SK-N-SH (cell line): Measurements from ENCODE around the gene P2RY11. TPM values are rescaled to one million over a fixed set of nuclear protein-coding genes. Genes with fewer than 3 reads are reported as not detected.

ENCODE experiments used
- CTCF ChIA-PET: fragments of 300-600, 350-600 bp; formaldehyde crosslinking; extraction: SDS; loops from one replicate; lab custom pipeline; 2021; lab: Yijun Ruan, JAX
- POLR2A ChIA-PET: fragments of 350-600 bp; sonication (Branson Sonifier 250); formaldehyde crosslinking; extraction: SDS; loops from one replicate; lab custom pipeline; 2020; ENCODE audit warnings: antibody characterized with exemption, inconsistent platforms; lab: Yijun Ruan, JAX
- DNase-seq: peaks from one replicate; pipeline ENCODE4 v3.0.0; 2012
- H2AFZ ChIP-seq: fragments of 200-600 bp; sonication (generic); 2 replicates; pipeline ENCODE4 v1.8.1; 2016; ENCODE audit warnings: antibody characterized with exemption, mild to moderate bottlenecking, low read depth
- H3F3A ChIP-seq: fragments of 200-600 bp; sonication (generic); replicated peaks from 2 replicates; pipeline ENCODE3; 2016; ENCODE audit warnings: antibody characterized with exemption, mild to moderate bottlenecking; ENCODE audit not compliant: insufficient read depth
- H3K27ac ChIP-seq, 2 experiments: fragments of 200-500 bp in 1 of 2; fragments of 200-600 bp in 1 of 2; sonication (Bioruptor generic) in 1 of 2; sonication (generic), shearing (Covaris generic) in 1 of 2; 2 replicates each; pipeline versions ENCODE4 v1.5.1 to v1.6.1; 2014 to 2016; ENCODE audit warnings: low read depth in 2 of 2, inconsistent platforms in 1 of 2, low read length in 1 of 2, mild to moderate bottlenecking in 1 of 2, mixed read lengths in 1 of 2
- H3K27me3 ChIP-seq: fragments of 200-600 bp; sonication (generic), shearing (Covaris generic); 2 replicates; pipeline ENCODE4 v1.6.1; 2016; ENCODE audit warnings: mixed run types; ENCODE audit not compliant: insufficient read depth
- H3K36me3 ChIP-seq, 2 experiments: fragments of 200-500 bp in 1 of 2; fragments of 200-600 bp in 1 of 2; sonication (Bioruptor generic) in 1 of 2; sonication (generic) in 1 of 2; replicated peaks in 1 of 2; 2 replicates each; pipeline versions ENCODE3 to v1.5.1; 2014 to 2016; ENCODE audit warnings: low read length in 1 of 2, mild to moderate bottlenecking in 1 of 2; ENCODE audit not compliant: insufficient read depth in 2 of 2, control insufficient read depth in 1 of 2
- H3K4me1 ChIP-seq, 2 experiments: fragments of 200-500 bp in 1 of 2; fragments of 200-600 bp in 1 of 2; sonication (Bioruptor generic) in 1 of 2; sonication (generic), shearing (Covaris generic) in 1 of 2; 2 replicates each; pipeline versions ENCODE4 v1.5.1 to v1.6.1; 2014 to 2016; ENCODE audit warnings: low read depth in 1 of 2, low read length in 1 of 2, mixed run types in 1 of 2; ENCODE audit not compliant: insufficient read depth in 2 of 2, control insufficient read depth in 1 of 2
- H3K4me2 ChIP-seq: fragments of 200-600 bp; sonication (generic), shearing (Covaris generic); 2 replicates; pipeline ENCODE4 v1.6.1; 2017; ENCODE audit warnings: mixed run types
- H3K4me3 ChIP-seq, 2 experiments: fragments of 200-500 bp in 1 of 2; fragments of 200-600 bp in 1 of 2; sonication (Bioruptor generic) in 1 of 2; sonication (generic), shearing (Covaris generic) in 1 of 2; 2 replicates each; pipeline versions ENCODE4 v1.5.1 to v1.8.1; 2014 to 2016; ENCODE audit warnings: low read depth in 2 of 2, inconsistent platforms in 1 of 2, low read length in 1 of 2, mild to moderate bottlenecking in 1 of 2, mixed read lengths in 1 of 2, moderate library complexity in 1 of 2
- H3K79me2 ChIP-seq: fragments of 200-600 bp; sonication (generic); 2 replicates; pipeline ENCODE4 v1.8.1; 2017; ENCODE audit warnings: mild to moderate bottlenecking; ENCODE audit not compliant: insufficient read depth
- H3K9ac ChIP-seq: fragments of 200-600 bp; sonication (generic); 2 replicates; pipeline ENCODE4 v1.6.1; 2017; ENCODE audit warnings: mixed run types
- H3K9me2 ChIP-seq: fragments of 200-600 bp; sonication (generic); 2 replicates; pipeline ENCODE4 v1.6.1; 2017; ENCODE audit warnings: mixed run types
- H3K9me3 ChIP-seq: fragments of 200-600 bp; sonication (generic); 2 replicates; pipeline ENCODE4 v1.6.1; 2017; ENCODE audit warnings: mixed run types, mild to moderate bottlenecking, moderate library complexity
- H4K20me1 ChIP-seq: fragments of 200-600 bp; sonication (generic); 2 replicates; pipeline ENCODE4 v1.6.1; 2017; ENCODE audit warnings: mild to moderate bottlenecking, mixed run types; ENCODE audit not compliant: insufficient read depth
- CHD2 ChIP-seq: fragments of 150-350 bp; IDR thresholded peaks from 2 replicates; pipeline ENCODE4 v1.6.1; 2018; ENCODE audit warnings: low read length; ENCODE audit not compliant: partially characterized antibody
- CTCF ChIP-seq: fragments of 200-600 bp; sonication (generic); IDR thresholded peaks from 2 replicates; pipeline ENCODE4 v1.6.1; 2017; ENCODE audit warnings: antibody characterized with exemption, mild to moderate bottlenecking, moderate library complexity
- ELF1 ChIP-seq: IDR thresholded peaks from 2 replicates; pipeline ENCODE4 v1.4.0; 2012
- EP300 ChIP-seq, 2 experiments: IDR thresholded peaks; 2 replicates each; pipeline versions ENCODE4 v1.4.0 to v1.6.1; 2012; ENCODE audit warnings: borderline replicate concordance in 1 of 2, low read depth in 1 of 2, low read length in 1 of 2
- EZH2phosphoT487 ChIP-seq: fragments of 200-600 bp; sonication (generic); IDR thresholded peaks from 2 replicates; pipeline ENCODE4 v1.6.1; 2017; ENCODE audit warnings: low read depth, mixed run types, mild to moderate bottlenecking, antibody characterized with exemption, moderate library complexity, borderline replicate concordance
- FOXJ3 ChIP-seq: sonication (generic); formaldehyde crosslinking; IDR thresholded peaks from 2 replicates; pipeline ENCODE4 v1.5.1; 2020; ENCODE audit warnings: mild to moderate bottlenecking, missing genetic modification reagents
- GABPA ChIP-seq: IDR thresholded peaks from 2 replicates; pipeline ENCODE4 v1.4.0; 2012; ENCODE audit warnings: low read depth, mild to moderate bottlenecking
- GATA2 ChIP-seq: sonication (generic); formaldehyde crosslinking; IDR thresholded peaks from 2 replicates; pipeline ENCODE4 v1.5.0; 2020; ENCODE audit warnings: mild to moderate bottlenecking, missing genetic modification reagents
- IRF3 ChIP-seq: fragments of 150-350 bp; IDR thresholded peaks from 2 replicates; pipeline ENCODE4 v1.6.1; 2016; ENCODE audit warnings: mild to moderate bottlenecking, low read depth, low read length
- MAX ChIP-seq: IDR thresholded peaks from 2 replicates; pipeline ENCODE4 v1.4.0; 2012; ENCODE audit warnings: low read depth
- MEF2A ChIP-seq: IDR thresholded peaks from 2 replicates; pipeline ENCODE4 v1.4.0; 2012; ENCODE audit warnings: low read depth, borderline replicate concordance
- MXI1 ChIP-seq: IDR thresholded peaks from 2 replicates; pipeline ENCODE4 v1.6.1; 2012; ENCODE audit warnings: mild to moderate bottlenecking, low read depth, low read length, improper control_type of control experiment
- NFIC ChIP-seq: IDR thresholded peaks from 2 replicates; pipeline ENCODE4 v1.4.0; 2012; ENCODE audit warnings: borderline replicate concordance
- NRF1 ChIP-seq: IDR thresholded peaks from 2 replicates; pipeline ENCODE4 v1.6.1; 2012; ENCODE audit warnings: low read depth, mild to moderate bottlenecking, low read length
- PBX3 ChIP-seq: IDR thresholded peaks from 2 replicates; pipeline ENCODE4; 2012
- POLR2AphosphoS5 ChIP-seq: IDR thresholded peaks from 2 replicates; pipeline ENCODE4 v1.6.1; 2012; ENCODE audit warnings: low read depth, low read length
- RAD21 ChIP-seq: IDR thresholded peaks from 2 replicates; pipeline ENCODE4 v1.6.1; 2012; ENCODE audit warnings: mild to moderate bottlenecking, low read length
- RCOR1 ChIP-seq: fragments of 150-350 bp; IDR thresholded peaks from 2 replicates; pipeline ENCODE4 v1.6.1; 2017; ENCODE audit warnings: antibody characterized with exemption, low read length
- RXRA ChIP-seq: IDR thresholded peaks from 2 replicates; pipeline ENCODE4 v1.4.0; 2012; ENCODE audit warnings: low read depth, mild to moderate bottlenecking, borderline replicate concordance
- TEAD4 ChIP-seq: IDR thresholded peaks from 2 replicates; pipeline ENCODE4 v1.4.0; 2012; ENCODE audit warnings: mild to moderate bottlenecking, borderline replicate concordance; ENCODE audit not compliant: insufficient read depth
- USF1 ChIP-seq: IDR thresholded peaks from 2 replicates; pipeline ENCODE4 v1.4.0; 2012; ENCODE audit warnings: low read depth, borderline replicate concordance
- USF2 ChIP-seq: fragments of 150-350 bp; IDR thresholded peaks from 2 replicates; pipeline ENCODE4 v1.6.1; 2017; ENCODE audit warnings: antibody characterized with exemption, low read length, low read depth, borderline replicate concordance
- YY1 ChIP-seq: IDR thresholded peaks from 2 replicates; pipeline ENCODE4 v1.4.0; 2012; ENCODE audit warnings: low read depth, mild to moderate bottlenecking
- ZBTB33 ChIP-seq: IDR thresholded peaks from 2 replicates; pipeline ENCODE4 v1.4.0; 2012; ENCODE audit warnings: low read depth, borderline replicate concordance
- WGBS: methylation state at CpG from one replicate; pipeline ENCODE4 v1.1.6; 2017; ENCODE audit warnings: low lambda C conversion rate; 5-methylcytosine and 5-hydroxymethylcytosine counted together
- polyA plus RNA-seq, 3 experiments: library from polyadenylated mRNA; depleted of rRNA; stranded (reverse); fragments of >200 nt; gene quantifications; 2 replicates each; pipeline ENCODE4 v1.2.3, GENCODE V29; 2012

Gene P2RY11
- polyA plus RNA-seq, 1 of the 3 experiments (the other 2 are of a cell fraction), result 6.8 TPM

- POLR2A ChIA-PET, result interaction anchor here (0.7 to 4.2 kb wide), 7 partner anchors 10 to 174 kb away, joined by 3 to 35 read pairs (median 5); partner anchors contain the start of genes EIF3G and S1PR2
- under 1% methylated on average over 29 of the region's 71 CpGs for WGBS
- H3K4me3 ChIP-seq, result peak within 1 kb of the TSS; percentile 51 to 95
- no peak for TF ChIP-seq RXRA
- peak; percentile 92 for TF ChIP-seq ZBTB33
- TF ChIP-seq YY1, result peak; percentile 43; the same call in 1 of the 2 replicates
- TF ChIP-seq IRF3, result no peak
- TF ChIP-seq EP300 (IDR thresholded peaks at IDR 0.05; ENCODE audit: borderline replicate concordance in 1 of 2, low read depth in 1 of 2, low read length in 1 of 2), result no peak
- TF ChIP-seq MEF2A, result no peak
- TF ChIP-seq RCOR1, result peak; percentile 59; the same call in 1 of the 2 replicates
- TF ChIP-seq USF1, result peak; percentile 24; the same call in 1 of the 2 replicates
- TF ChIP-seq USF2, result no peak
- TF ChIP-seq MAX, result peak; percentile 100
- peak; percentile 98 for TF ChIP-seq MXI1
- TF ChIP-seq GATA2 (CRISPR knock-in tag), result peak; percentile 58
- no peak for TF ChIP-seq FOXJ3 (CRISPR knock-in tag)
- TF ChIP-seq NFIC, result no peak
- TF ChIP-seq ELF1, result peak; percentile 74; the same call in 1 of the 2 replicates
- TF ChIP-seq PBX3, result no peak
- peak; percentile 89 for TF ChIP-seq POLR2AphosphoS5
- peak; percentile 87 for TF ChIP-seq NRF1
- TF ChIP-seq CTCF, result no peak
- no peak for TF ChIP-seq TEAD4
- peak; percentile 94 for TF ChIP-seq CHD2
- TF ChIP-seq RAD21, result no peak
- TF ChIP-seq GABPA, result peak; percentile 97
- TF ChIP-seq EZH2phosphoT487, result no peak
These were observed 5.2 kb upstream of the P2RY11 start, which contains the start of gene PPAN for GRCh38 chr19:10106100-10106936. Gene PPAN (plus strand): TSS chr19:10106362. CDS start chr19:10106395, 33 bp downstream.

More at GRCh38 chr19:10106100-10106936, 5.2 kb upstream of the P2RY11 start, which contains the start of gene PPAN:
- Histone ChIP-seq H3K36me3 (peaks cover 30% of the 10 kb centered on the region in 2 experiments), H3K9ac (peak within 1 kb of the TSS; percentile 96), H3F3A (no peaks in the 10 kb centered on the region), H3K27ac (peak within 1 kb of the TSS; percentile 59 to 87), H3K4me2 (peak within 1 kb of the TSS; percentile 100), H3K9me2 (no peaks in the 10 kb centered on the region), H3K9me3 (no peaks in the 10 kb centered on the region), H3K79me2 (peaks cover 31% of the 10 kb centered on the region), H4K20me1 (no peaks in the 10 kb centered on the region), H2AFZ (0 out of 2 replicates have a peak within 1 kb of the TSS, but pooled peaks have one; percentile 60), H3K27me3 (no peaks in the 10 kb centered on the region), H3K4me1 (peaks cover 0 to 24% of the 10 kb centered on the region in 2 experiments; a peak in 1 of 4 replicates)
- DNase-seq, result peak; percentile 100
- CTCF ChIA-PET, result interaction anchor here (0.6 to 5.6 kb wide), 4 partner anchors 10 to 144 kb away, joined by 3 to 58 read pairs (median 10); partner anchors contain the start of gene EIF3G
